ENCODE measurements around the gene FAM120AOS.

- no peak for TF ChIP-seq USF1 (IDR thresholded peaks at IDR 0.05; ENCODE audit: borderline replicate concordance, low read depth)
- TF ChIP-seq, protein P1, sequence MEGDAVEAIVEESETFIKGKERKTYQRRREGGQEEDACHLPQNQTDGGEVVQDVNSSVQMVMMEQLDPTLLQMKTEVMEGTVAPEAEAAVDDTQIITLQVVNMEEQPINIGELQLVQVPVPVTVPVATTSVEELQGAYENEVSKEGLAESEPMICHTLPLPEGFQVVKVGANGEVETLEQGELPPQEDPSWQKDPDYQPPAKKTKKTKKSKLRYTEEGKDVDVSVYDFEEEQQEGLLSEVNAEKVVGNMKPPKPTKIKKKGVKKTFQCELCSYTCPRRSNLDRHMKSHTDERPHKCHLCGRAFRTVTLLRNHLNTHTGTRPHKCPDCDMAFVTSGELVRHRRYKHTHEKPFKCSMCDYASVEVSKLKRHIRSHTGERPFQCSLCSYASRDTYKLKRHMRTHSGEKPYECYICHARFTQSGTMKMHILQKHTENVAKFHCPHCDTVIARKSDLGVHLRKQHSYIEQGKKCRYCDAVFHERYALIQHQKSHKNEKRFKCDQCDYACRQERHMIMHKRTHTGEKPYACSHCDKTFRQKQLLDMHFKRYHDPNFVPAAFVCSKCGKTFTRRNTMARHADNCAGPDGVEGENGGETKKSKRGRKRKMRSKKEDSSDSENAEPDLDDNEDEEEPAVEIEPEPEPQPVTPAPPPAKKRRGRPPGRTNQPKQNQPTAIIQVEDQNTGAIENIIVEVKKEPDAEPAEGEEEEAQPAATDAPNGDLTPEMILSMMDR (IDR thresholded peaks at IDR 0.05): no peak
- TF ChIP-seq NFIC (IDR thresholded peaks at IDR 0.05; ENCODE audit: borderline replicate concordance): no peak
- no peak for TF ChIP-seq EP300 (IDR thresholded peaks at IDR 0.05; ENCODE audit: borderline replicate concordance in 1 of 2, low read depth in 1 of 2, low read length in 1 of 2)
- no peak for TF ChIP-seq JUND (IDR thresholded peaks at IDR 0.05)
- TF ChIP-seq RFX5 (IDR thresholded peaks at IDR 0.05; ENCODE audit: low read length): no peak
- no peak for TF ChIP-seq FOXM1 (IDR thresholded peaks at IDR 0.05; ENCODE audit: low read depth)
- TF ChIP-seq POLR2AphosphoS5 (IDR thresholded peaks at IDR 0.05; ENCODE audit: low read depth, low read length): no peak
- TF ChIP-seq SIN3A (IDR thresholded peaks at IDR 0.05; ENCODE audit: borderline replicate concordance, low read depth, low read length): no peak
- TF ChIP-seq, protein P2, sequence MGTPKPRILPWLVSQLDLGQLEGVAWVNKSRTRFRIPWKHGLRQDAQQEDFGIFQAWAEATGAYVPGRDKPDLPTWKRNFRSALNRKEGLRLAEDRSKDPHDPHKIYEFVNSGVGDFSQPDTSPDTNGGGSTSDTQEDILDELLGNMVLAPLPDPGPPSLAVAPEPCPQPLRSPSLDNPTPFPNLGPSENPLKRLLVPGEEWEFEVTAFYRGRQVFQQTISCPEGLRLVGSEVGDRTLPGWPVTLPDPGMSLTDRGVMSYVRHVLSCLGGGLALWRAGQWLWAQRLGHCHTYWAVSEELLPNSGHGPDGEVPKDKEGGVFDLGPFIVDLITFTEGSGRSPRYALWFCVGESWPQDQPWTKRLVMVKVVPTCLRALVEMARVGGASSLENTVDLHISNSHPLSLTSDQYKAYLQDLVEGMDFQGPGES (IDR thresholded peaks at IDR 0.05; ENCODE audit: low read depth, low read length): no peak
- TF ChIP-seq FOXJ3 (CRISPR knock-in tag; IDR thresholded peaks at IDR 0.05): no peak
- no peak for TF ChIP-seq YY1 (IDR thresholded peaks at IDR 0.05; ENCODE audit: low read depth)
Observed at GRCh38 chr9:93496285-93496684, 42.9 kb upstream of the FAM120AOS start.
